NCI-H2107 treated with DMSO at 0.1 percent for 48 hours (cell line): ENCODE data around the gene SCUBE2.

ENCODE experiments used
- DNase-seq: peaks from one replicate; lab custom pipeline; 2025; ENCODE audit not compliant: unreplicated experiment; lab: John Stamatoyannopoulos, UW

Gene SCUBE2

DNA sequence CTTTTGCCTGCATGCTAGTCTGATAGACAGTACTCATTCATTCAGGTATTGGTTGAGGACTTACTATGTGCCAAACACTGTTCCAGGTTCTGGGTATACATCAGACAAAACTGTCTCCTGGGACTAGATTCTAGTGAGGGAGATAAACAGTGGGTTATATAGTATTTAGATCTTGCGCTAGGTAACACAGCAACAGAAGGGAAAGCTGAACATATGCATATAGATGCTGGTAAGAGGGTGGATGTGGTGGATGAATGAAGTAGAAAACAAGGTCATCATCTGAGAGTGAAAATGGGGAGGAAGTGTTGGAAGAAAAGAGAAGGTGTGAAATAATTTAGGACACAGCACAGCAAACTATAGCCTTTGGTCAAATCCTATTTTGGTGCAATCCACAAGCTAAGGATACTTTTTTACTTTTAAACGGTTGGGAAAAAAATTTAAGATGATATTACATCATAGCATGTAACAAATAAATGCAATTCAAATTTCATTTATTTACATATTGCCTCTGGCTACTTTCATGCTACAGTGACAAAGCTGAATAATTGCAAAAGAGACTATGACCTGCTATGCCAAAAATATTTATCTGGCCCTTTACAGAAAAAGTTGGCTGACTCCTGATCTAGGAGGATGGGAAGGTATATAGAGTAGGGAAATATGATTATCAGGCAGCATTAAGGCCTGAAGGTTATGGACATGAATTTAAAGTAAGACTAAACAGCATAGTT lies 120.0 kb downstream of the SCUBE2 start:
- no peak for DNase-seq
